Spleen (tissue), 3 donors: ENCODE measurements around the gene SYNDIG1.

Experiments
- POLR2A ChIP-seq, 3 donors: fragments of 450-650 bp; IDR thresholded peaks; one replicate each; pipeline ENCODE4 v1.5.1; 2017; ENCODE audit warnings: antibody characterized with exemption in 3 of 3, mild to moderate bottlenecking in 1 of 3
- POLR2AphosphoS5 ChIP-seq, 3 donors: sonication (generic); formaldehyde crosslinking; IDR thresholded peaks; one replicate each; pipeline ENCODE4 v1.5.1; 2017; ENCODE audit warnings: antibody characterized with exemption in 3 of 3

DNA sequence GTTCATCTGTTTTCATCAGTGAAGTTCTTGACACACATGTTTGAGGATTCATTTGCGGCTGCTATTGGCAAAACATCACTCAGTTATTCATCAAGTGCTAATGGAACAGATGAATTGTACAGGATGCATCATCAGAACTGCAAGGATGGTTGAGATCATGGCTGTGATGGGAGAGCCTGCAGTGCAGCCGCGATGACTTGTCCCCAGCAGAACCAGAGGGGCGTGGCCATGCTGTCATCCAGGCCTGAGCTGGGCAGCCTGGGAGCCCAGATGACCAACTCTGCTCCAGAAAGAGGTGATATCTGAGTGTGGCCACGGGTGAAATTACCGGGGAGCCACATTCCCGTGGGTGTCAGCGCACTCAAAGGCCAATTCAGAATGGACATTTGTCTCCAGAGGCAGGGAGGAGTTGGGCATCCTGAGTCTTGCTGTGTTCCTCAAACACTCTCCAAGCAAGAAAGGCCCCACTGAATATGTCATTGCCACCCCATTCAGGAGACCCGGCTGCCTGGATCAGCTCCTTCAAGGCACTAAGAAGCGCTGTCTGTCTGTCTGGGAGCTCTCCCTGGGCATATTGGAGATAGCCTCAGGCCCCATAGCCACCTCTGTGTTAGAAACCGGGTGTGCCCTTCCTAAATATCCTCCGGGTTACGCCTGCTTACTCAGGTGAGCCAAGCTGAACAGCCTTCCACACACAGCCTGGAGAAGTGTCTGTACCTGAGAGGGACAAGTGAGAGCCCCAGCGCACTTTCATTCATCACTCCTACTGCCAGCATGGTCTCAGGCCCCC, 66.7 kb downstream of the SYNDIG1 start:
- TF ChIP-seq POLR2A (IDR thresholded peaks at IDR 0.05) (no peak), POLR2AphosphoS5 (IDR thresholded peaks at IDR 0.05) (no peak)
